Measurements from ENCODE around the gene COBL. TPM values are rescaled to one million over a fixed set of nuclear protein-coding genes. Genes with fewer than 3 reads are reported as not detected.

Gene COBL
- polyA plus RNA-seq, 3 donors: not detected

GRCh38 chr7:51021906-51022570 is 294.6 kb downstream of the COBL start:
- H3K9ac ChIP-seq (ENCODE audit: insufficient read depth, low read length, poor library complexity, severe bottlenecking): no peak overlapping the region
- Mint-ChIP-seq H3K36me3 (no peaks in the 10 kb centered on the region), H3K27me3 (ENCODE audit: low read depth in 3 of 3) (peaks cover 0 to 2% (median 0%) of the 10 kb centered on the region in 3 donors), H3K9me3 (peaks cover 0 to 4% (median 0%) of the 10 kb centered on the region in 7 donors), H3K4me3 (no peak overlapping the region), H3K27ac (no peak overlapping the region), H3K4me1 (no peaks in the 10 kb centered on the region)
- no peak for DNase-seq
- intact Hi-C loops (cut with micrococcal nuclease): no loop called here
- H3K4me1 ChIP-seq (ENCODE audit: control insufficient read depth in 1 of 2, insufficient read depth in 2 of 2, low read length in 2 of 2): no peaks in the 10 kb centered on the region
- H3K27me3 ChIP-seq (ENCODE audit: control insufficient read depth in 2 of 2, insufficient read depth in 2 of 2, low read length in 2 of 2): no peaks in the 10 kb centered on the region
- no peak overlapping the region for H3K4me3 ChIP-seq (replicated peaks in 1 of 3; ENCODE audit: low read depth in 2 of 3, low read length in 3 of 3)
- 82% methylated on average over 19 of the region's 20 CpGs for WGBS (ENCODE audit: insufficient coverage)
- no peak overlapping the region for H3K27ac ChIP-seq (ENCODE audit: low read depth in 1 of 2, low read length in 2 of 2)
- H3K36me3 ChIP-seq (replicated peaks in 1 of 2; ENCODE audit: control insufficient read depth in 1 of 2, insufficient read depth in 2 of 2, low read length in 2 of 2): no peaks in the 10 kb centered on the region
- TF ChIP-seq CTCF (IDR thresholded peaks at IDR 0.05): no peak
- no peaks in the 10 kb centered on the region for H3K79me2 ChIP-seq (ENCODE audit: insufficient read depth, low read length)
- H4K20me1 ChIP-seq (ENCODE audit: insufficient read depth, low read length): no peaks in the 10 kb centered on the region
- no peaks in the 10 kb centered on the region for H3K9me3 ChIP-seq (replicated peaks in 1 of 2; ENCODE audit: control insufficient read depth in 1 of 2, insufficient read depth in 1 of 2, low read length in 2 of 2)
- H3K4me2 ChIP-seq (replicated peaks; ENCODE audit: extremely low read depth, low read length, poor library complexity, severe bottlenecking): no peak overlapping the region
- H2AFZ ChIP-seq (ENCODE audit: insufficient read depth, low read depth, low read length, poor library complexity, severe bottlenecking): no peak overlapping the region

- Mint-ChIP-seq H3K9me3 (peaks cover 0 to under 1% (median 0%) of the 10 kb centered on the region in 7 donors), H3K36me3 (no peaks in the 10 kb centered on the region), H3K27ac (no peak overlapping the region), H3K4me1 (no peaks in the 10 kb centered on the region), H3K4me3 (no peak overlapping the region), H3K27me3 (ENCODE audit: low read depth in 3 of 3) (peaks cover 0 to 2% (median 0%) of the 10 kb centered on the region in 3 donors)
- Histone ChIP-seq H2AFZ (ENCODE audit: insufficient read depth, low read depth, low read length, poor library complexity, severe bottlenecking) (no peak overlapping the region), H3K4me1 (ENCODE audit: control insufficient read depth in 1 of 2, insufficient read depth in 2 of 2, low read length in 2 of 2) (no peaks in the 10 kb centered on the region), H3K36me3 (replicated peaks in 1 of 2; ENCODE audit: control insufficient read depth in 1 of 2, insufficient read depth in 2 of 2, low read length in 2 of 2) (no peaks in the 10 kb centered on the region), H3K9me3 (replicated peaks in 1 of 2; ENCODE audit: control insufficient read depth in 1 of 2, insufficient read depth in 1 of 2, low read length in 2 of 2) (no peaks in the 10 kb centered on the region), H4K20me1 (ENCODE audit: insufficient read depth, low read length) (no peaks in the 10 kb centered on the region), H3K4me2 (replicated peaks; ENCODE audit: extremely low read depth, low read length, poor library complexity, severe bottlenecking) (no peak overlapping the region), H3K79me2 (ENCODE audit: insufficient read depth, low read length) (no peaks in the 10 kb centered on the region), H3K9ac (ENCODE audit: insufficient read depth, low read length, poor library complexity, severe bottlenecking) (no peak overlapping the region), H3K4me3 (replicated peaks in 1 of 3; ENCODE audit: low read depth in 2 of 3, low read length in 3 of 3) (no peak overlapping the region), H3K27me3 (ENCODE audit: control insufficient read depth in 2 of 2, insufficient read depth in 2 of 2, low read length in 2 of 2) (no peaks in the 10 kb centered on the region), H3K27ac (ENCODE audit: low read depth in 1 of 2, low read length in 2 of 2) (no peak overlapping the region)
- no CpG with 5 or more reads among the region's 3 CpGs for WGBS (ENCODE audit: insufficient coverage)
- intact Hi-C loops (cut with micrococcal nuclease): no loop called here
- no peak for TF ChIP-seq CTCF (IDR thresholded peaks at IDR 0.05)
- DNase-seq: no peak
Observed at GRCh38 chr7:51020944-51021343, 295.7 kb downstream of the COBL start.

Data from CD14-positive monocyte (primary cell).